Measurements from ENCODE around the gene ST7. TPM values are rescaled to one million over a fixed set of nuclear protein-coding genes. Genes with fewer than 3 reads are reported as not detected.

The ST7 gene
- total RNA-seq, 1 donor from 2014 or later, result 17.0 TPM

DNA sequence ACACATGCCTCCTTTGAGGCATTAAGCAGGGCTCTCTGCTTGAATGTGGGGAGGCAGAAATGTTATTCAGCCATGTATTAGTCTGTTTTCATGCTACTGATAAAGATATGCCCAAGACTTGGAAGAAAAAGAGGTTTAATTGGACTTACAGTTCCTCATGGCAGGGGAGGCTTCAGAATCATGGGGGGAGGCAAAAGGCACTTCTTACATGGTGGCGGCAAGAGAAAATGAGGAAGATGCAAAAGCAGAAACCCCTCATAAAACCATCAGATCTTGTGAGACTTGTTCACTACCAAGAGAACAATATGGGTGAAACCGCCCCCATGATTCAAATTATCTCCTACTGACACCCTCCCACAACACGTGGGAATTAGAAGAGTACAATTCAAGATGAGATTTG, 37.9 kb downstream of the ST7 start:
- H3K27me3 ChIP-seq (ENCODE audit: control insufficient read depth, insufficient read depth, low read length), result no peaks in the 10 kb centered on the region
- TF ChIP-seq, protein P1, sequence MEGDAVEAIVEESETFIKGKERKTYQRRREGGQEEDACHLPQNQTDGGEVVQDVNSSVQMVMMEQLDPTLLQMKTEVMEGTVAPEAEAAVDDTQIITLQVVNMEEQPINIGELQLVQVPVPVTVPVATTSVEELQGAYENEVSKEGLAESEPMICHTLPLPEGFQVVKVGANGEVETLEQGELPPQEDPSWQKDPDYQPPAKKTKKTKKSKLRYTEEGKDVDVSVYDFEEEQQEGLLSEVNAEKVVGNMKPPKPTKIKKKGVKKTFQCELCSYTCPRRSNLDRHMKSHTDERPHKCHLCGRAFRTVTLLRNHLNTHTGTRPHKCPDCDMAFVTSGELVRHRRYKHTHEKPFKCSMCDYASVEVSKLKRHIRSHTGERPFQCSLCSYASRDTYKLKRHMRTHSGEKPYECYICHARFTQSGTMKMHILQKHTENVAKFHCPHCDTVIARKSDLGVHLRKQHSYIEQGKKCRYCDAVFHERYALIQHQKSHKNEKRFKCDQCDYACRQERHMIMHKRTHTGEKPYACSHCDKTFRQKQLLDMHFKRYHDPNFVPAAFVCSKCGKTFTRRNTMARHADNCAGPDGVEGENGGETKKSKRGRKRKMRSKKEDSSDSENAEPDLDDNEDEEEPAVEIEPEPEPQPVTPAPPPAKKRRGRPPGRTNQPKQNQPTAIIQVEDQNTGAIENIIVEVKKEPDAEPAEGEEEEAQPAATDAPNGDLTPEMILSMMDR (IDR thresholded peaks at IDR 0.05; ENCODE audit: insufficient read depth, low read length, poor library complexity, severe bottlenecking), result no peak
- DNase-seq (ENCODE audit: low read depth), result no peak

DNA sequence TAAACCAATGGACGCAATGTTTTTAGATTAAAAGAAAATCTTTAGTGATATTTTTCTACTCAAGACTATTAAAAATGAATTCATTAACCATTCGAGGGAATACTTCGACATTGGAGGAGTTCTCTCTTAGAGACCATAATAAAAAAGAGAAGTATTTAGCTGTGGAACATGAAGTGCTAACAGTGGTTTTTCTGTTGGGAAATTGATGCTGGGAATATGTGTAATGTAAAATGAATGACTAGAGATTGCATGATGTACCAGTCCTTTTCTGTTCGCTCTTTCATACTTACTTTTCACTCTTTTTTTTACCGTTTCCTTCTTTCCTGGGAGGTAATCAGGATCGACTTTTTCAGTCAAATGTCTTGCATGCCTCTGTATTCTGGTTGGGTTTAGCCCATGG, 41.3 kb downstream of the ST7 start:
- TF ChIP-seq, protein P1 (IDR thresholded peaks at IDR 0.05; ENCODE audit: insufficient read depth, low read length, poor library complexity, severe bottlenecking), result no peak
- Histone ChIP-seq H3K27me3 (ENCODE audit: control insufficient read depth, insufficient read depth, low read length) (no peaks in the 10 kb centered on the region), H3K4me3 (ENCODE audit: low read depth, low read length) (no peak overlapping the region), H3K36me3 (ENCODE audit: control insufficient read depth, insufficient read depth, low read length) (no peaks in the 10 kb centered on the region)
- no peak for DNase-seq (ENCODE audit: low read depth)

More for the DNA sequence above, 37.9 kb downstream of the ST7 start:
- Histone ChIP-seq H3K36me3 (ENCODE audit: control insufficient read depth, insufficient read depth, low read length) (no peaks in the 10 kb centered on the region), H3K4me3 (ENCODE audit: low read depth, low read length) (no peak overlapping the region)

DNA sequence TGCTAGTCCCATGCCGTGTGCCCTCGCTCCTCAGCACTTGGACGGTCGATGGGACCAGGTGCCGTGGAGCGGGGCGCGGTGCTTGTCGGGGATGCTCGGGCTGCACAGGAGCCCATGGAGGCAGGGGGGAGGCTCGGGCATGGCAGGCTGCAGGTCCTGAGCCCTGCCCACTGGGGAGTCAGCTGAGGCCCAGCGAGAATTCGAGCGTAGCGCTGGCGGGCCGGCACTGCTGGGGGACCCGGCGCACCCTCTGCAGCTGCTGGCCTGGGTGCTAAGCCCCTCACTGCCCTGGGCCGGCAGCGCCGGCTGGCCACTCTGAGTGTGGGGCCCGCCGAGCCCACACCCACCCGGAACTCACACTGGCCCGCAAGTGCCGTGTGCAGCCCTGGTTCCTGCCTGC, 44.7 kb downstream of the ST7 start:
- no peaks in the 10 kb centered on the region for H3K27me3 ChIP-seq (ENCODE audit: control insufficient read depth, insufficient read depth, low read length)
- no peak for DNase-seq (ENCODE audit: low read depth)
- no peaks in the 10 kb centered on the region for H3K36me3 ChIP-seq (ENCODE audit: control insufficient read depth, insufficient read depth, low read length)
- TF ChIP-seq, protein P1 (IDR thresholded peaks at IDR 0.05; ENCODE audit: insufficient read depth, low read length, poor library complexity, severe bottlenecking), result no peak
- H3K4me3 ChIP-seq (ENCODE audit: low read depth, low read length), result no peak overlapping the region

DNA sequence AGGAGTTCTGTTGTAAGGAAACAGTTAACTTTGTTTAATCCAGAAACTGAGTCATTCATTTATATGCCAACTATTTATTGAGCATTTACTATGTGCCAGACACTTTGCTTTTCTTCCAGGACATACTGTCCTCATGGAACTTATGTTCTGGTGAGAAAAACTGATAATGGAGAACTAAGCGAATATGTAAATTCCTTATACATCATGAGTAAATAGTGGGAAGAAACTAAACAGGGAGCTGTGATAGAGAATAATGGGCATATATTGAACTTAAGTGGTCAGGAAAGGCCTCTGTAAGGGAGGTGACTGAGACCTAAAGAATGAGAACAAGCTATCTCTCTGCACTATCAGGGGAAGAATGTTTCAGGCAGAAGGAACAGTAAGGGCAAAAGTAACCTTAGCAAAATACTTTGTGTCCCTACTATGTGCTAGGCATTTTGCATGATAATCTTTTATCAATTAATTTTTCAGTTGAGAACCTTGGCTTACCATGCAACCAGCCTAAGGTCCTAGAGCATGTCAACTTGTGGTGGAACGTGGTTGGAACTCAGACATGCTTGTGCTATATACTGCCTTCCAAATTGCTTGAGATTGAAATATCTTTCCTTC, 45.4 kb downstream of the ST7 start:
- TF ChIP-seq, protein P1 (IDR thresholded peaks at IDR 0.05; ENCODE audit: insufficient read depth, low read length, poor library complexity, severe bottlenecking), result no peak
- DNase-seq (ENCODE audit: low read depth), result no peak
- H3K36me3 ChIP-seq (ENCODE audit: control insufficient read depth, insufficient read depth, low read length), result no peaks in the 10 kb centered on the region
- H3K4me3 ChIP-seq (ENCODE audit: low read depth, low read length), result no peak overlapping the region
- H3K27me3 ChIP-seq (ENCODE audit: control insufficient read depth, insufficient read depth, low read length), result no peaks in the 10 kb centered on the region

DNA sequence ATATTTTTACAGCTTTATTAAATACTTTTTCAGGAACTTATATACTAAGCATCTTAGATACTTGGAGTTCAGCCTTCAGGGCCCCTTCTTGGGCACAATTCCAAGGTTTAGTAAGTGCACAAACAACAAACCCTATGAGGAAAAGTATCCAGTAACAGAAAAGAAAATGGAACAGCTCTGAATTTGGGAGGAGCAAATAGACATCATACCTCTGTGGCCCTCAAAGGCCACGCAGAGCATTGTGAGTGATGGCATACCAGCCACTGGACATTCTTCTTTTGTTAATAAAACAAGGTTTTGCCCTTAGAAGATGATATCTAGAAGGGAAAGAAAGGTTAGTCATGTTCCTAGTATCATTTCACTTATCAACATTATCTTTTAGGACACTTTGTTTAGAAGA, 46.0 kb downstream of the ST7 start:
- Histone ChIP-seq H3K4me3 (ENCODE audit: low read depth, low read length) (no peak overlapping the region), H3K36me3 (ENCODE audit: control insufficient read depth, insufficient read depth, low read length) (no peaks in the 10 kb centered on the region), H3K27me3 (ENCODE audit: control insufficient read depth, insufficient read depth, low read length) (no peaks in the 10 kb centered on the region)
- TF ChIP-seq, protein P1 (IDR thresholded peaks at IDR 0.05; ENCODE audit: insufficient read depth, low read length, poor library complexity, severe bottlenecking), result no peak
- no peak for DNase-seq (ENCODE audit: low read depth)

DNA sequence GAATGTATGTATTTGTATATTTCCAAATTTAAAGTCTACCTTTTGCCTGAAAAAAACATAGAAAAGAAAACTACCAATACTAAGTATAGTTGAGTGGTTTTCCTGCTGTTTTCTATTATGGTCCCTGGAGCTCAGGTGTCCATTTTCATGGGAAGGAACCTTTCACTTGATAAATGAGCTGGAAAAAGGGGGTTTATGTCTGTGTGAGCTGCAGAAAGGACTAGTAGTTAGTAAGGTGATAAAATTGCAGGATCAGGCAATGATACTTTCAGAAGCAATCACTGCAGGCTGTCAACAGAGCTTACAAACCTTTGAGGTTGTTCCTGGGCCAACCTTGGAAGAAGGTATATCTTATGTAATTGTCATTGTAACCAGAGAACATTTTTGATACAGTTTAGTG, 48.0 kb downstream of the ST7 start:
- no peaks in the 10 kb centered on the region for H3K27me3 ChIP-seq (ENCODE audit: control insufficient read depth, insufficient read depth, low read length)
- TF ChIP-seq, protein P1 (IDR thresholded peaks at IDR 0.05; ENCODE audit: insufficient read depth, low read length, poor library complexity, severe bottlenecking), result no peak
- H3K36me3 ChIP-seq (ENCODE audit: control insufficient read depth, insufficient read depth, low read length), result no peaks in the 10 kb centered on the region
- no peak for DNase-seq (ENCODE audit: low read depth)
- no peak overlapping the region for H3K4me3 ChIP-seq (ENCODE audit: low read depth, low read length)

All from kidney epithelial cell (primary cell).